Measurements from ENCODE around the gene SUDS3.
"Not testable (repeated sequence)": the region's sequence is repeated elsewhere in the genome, so short reads cannot be mapped to it uniquely, and the experiment has no call there.

The SUDS3 gene

GRCh38 chr12:118397708-118398440, 21.5 kb downstream of the SUDS3 start:
- DNase-seq (ENCODE audit: low read depth in 2 of 2): no peak

GRCh38 chr12:118398524-118398923, 22.2 kb downstream of the SUDS3 start:
- no peak for DNase-seq (ENCODE audit: low read depth in 2 of 2)

DNA sequence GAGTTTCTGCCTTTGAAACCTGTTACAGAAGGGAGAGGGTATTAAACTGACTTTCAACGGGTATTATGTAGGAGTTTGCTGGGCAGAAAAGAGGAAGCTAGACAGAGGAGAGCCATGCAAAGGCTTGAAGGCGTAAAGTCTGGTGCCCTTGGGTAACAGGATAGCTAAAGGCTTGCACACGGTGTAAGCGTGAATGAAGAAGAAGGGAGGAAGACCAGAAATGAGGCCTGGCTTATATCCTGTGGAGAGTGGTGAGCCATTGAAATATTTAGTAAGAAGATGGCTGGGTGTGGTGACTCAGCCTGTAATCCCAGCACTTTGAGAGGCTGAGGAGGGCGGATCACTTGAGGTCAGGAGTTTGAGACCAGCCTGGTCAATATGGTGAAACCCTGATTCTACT, 22.6 kb downstream of the SUDS3 start:
- no peak for DNase-seq (ENCODE audit: low read depth in 2 of 2)

- DNase-seq (ENCODE audit: low read depth in 2 of 2): no peak
Measured at GRCh38 chr12:118402251-118402650, 25.9 kb downstream of the SUDS3 start.

- DNase-seq (ENCODE audit: low read depth in 2 of 2): peak in 1 of 2 donors; percentile 10
Measured at GRCh38 chr12:118404876-118405521, 28.6 kb downstream of the SUDS3 start.

GRCh38 chr12:118408241-118408640, 31.9 kb downstream of the SUDS3 start:
- DNase-seq (ENCODE audit: low read depth in 2 of 2): not testable (repeated sequence)

GRCh38 chr12:118409834-118410233, 33.5 kb downstream of the SUDS3 start:
- DNase-seq (ENCODE audit: low read depth in 2 of 2): no peak

DNA sequence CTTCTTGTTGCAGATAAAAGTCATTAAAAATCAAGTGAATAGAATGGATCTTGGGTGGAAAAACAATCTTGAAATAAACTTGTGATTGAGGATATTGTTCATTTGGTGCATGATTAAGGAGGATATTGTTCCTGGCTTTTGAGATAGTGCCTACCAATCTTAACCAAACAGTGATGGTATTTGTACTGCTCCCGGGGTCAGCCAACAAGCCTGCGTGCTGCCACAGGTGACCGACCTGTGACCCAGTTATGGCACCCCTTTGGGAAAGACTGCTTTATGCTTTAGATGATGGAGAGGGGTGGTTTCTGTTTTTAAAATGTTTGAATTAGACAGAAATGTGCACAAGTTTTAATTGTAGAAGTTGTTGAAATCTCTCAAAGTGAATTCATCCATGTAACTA, 41.6 kb downstream of the SUDS3 start:
- DNase-seq (ENCODE audit: low read depth in 2 of 2): no peak

- DNase-seq (ENCODE audit: low read depth in 2 of 2): no peak
Measured at GRCh38 chr12:118418385-118419057, 42.2 kb downstream of the SUDS3 start.

DNA sequence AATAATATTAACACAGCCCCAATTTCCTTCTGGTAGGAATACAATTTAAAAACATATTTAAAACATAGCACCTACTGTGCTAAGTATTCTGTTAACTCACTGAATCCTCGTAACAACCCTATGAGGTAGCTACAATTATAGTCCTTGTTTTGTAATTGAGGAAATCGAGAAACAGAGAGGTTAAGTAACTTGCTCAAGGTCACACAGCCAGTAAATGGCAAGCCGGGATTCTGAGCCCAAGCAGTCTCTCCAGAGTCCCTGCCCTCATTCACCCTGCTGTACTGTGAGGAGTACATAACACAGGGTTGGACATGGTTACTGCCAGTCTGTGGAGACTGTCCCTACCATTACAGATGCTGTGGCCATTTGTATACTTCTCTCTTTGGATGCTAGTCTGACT, 44.3 kb downstream of the SUDS3 start:
- no peak for DNase-seq (ENCODE audit: low read depth in 2 of 2)

DNA sequence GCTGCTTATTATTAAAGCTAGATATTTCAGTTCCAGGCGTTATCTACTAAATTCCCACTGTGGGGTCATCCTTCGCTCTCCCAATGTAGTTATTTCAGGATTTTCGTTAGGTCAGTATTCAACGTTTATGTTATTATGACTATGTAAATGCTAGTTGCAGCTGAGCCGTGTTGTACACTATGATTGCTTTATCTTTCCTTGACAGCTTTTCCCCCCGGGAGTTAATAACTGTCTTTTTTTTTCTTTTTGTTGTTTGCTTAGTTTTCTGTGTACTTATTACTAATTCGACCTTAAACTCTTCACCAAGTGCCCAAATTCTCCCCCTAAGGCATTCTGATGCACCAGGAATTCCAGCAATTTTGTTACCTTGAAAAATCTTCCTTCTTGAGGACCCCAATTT, 48.5 kb downstream of the SUDS3 start:
- no peak for DNase-seq (ENCODE audit: low read depth in 2 of 2)

DNA sequence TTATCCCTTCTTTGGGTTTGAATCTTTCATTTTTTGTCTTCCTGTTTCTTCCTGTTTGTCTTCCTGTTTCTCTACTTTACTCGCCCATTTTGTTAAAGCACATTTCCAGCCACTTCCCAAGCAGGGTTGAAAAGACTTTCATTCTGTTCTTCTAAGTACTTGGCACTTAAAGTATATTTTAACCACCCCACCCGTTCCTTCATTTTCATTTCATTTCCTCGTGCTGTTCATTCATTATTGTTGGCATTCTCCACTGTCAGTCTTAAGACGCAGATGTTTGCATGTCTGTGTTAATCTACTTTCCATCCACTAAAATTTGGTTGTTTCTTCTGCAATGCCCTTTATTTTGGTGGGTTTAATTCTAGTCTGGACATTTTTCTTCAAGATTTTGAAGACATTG, 49.0 kb downstream of the SUDS3 start:
- no peak for DNase-seq (ENCODE audit: low read depth in 2 of 2)

DNA sequence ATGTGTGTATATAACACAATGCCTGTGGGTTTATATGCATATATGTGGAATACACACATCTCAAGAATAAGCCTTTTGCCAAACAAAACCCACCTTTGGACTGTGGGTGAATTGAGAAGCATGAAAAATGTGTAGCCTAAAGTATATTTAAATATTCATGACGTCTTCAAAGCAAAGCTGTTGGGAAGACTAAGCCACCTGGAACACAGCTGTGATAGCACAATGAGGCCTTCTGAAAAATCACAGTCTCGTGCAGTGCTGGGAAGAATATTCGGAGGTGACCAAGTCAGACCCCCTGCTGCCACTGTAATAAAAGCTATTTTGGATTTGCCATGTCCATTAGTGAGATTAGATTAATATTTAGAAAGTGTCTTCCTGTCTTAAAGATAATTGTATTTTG, 51.5 kb downstream of the SUDS3 start:
- DNase-seq (ENCODE audit: low read depth in 2 of 2): no peak

DNA sequence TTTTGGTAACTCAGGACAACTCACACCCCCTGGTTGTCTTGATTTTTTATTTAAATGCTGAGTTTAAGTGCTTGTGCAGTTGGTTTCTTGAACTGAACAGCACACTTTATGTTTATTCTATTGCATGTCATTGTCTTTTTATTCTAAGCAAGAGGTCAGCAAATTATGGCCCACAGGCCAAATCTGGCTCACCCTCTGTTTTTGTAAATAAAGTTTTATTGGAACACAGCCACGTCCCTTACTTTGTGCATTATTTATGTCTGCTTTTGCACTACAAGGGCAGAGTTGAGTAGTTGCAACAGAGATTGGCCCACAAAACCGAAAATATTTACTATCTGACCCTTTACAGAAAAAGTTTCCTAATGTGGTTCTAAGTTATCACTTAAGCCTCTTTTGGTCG, 52.3 kb downstream of the SUDS3 start:
- no peak for DNase-seq (ENCODE audit: low read depth in 2 of 2)

GRCh38 chr12:118429688-118430383, 53.5 kb downstream of the SUDS3 start:
- DNase-seq (ENCODE audit: low read depth in 2 of 2): no peak

DNA sequence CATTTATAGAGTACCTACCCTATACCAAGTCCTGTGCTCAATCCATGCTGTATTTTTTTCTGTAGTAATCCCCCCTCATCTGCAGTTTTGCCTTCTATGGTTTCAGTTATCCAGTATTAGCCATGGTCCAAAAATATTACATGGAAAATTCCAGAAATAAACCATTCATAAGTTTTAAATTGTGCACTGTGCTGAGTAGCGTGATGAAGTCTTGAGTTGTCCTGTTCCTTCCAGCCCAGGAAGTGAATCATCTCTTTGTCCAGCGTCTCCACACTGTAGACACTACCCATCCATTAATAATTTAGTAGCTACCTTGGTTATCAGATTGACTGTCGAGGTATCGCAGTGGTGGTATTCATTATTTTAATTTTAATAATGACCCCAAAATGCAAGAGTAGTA, 54.2 kb downstream of the SUDS3 start:
- DNase-seq (ENCODE audit: low read depth in 2 of 2): no peak

- DNase-seq (ENCODE audit: low read depth in 2 of 2): no peak
Measured at GRCh38 chr12:118432812-118433545, 56.6 kb downstream of the SUDS3 start.

DNA sequence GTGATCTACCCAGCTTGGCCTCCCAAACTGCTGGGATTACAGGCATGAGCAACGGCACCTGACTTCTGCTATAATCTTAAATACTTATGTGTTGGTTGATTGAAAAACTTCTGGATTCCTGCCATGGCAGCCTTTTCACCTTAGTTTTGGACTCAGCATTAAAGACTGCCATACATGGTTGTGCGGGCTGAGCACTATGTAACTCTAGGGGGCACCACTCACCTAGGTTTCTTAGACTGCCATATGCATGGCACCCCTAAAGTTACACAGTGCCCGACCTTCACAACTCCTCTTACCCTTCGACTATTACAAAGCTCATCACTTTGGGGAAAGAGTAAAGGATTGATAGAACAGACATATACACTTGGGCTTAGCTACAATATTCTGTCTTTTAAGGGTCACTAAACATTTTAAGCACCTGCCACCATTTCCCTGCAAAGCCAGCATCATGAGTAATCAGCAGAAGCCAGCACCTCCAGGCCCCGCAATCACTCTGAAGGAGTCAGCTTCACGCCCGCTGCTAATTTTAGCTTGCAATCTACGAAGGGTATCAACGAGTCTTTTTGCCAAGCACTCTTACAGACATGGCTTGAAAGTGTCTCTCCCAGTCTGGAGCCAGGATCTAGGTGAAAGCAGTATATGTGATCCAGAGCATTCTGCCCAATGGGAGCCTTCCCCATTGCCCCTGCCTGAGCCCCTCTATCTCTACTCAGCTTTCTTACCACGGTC, 59.8 kb downstream of the SUDS3 start:
- no peak for DNase-seq (ENCODE audit: low read depth in 2 of 2)

DNA sequence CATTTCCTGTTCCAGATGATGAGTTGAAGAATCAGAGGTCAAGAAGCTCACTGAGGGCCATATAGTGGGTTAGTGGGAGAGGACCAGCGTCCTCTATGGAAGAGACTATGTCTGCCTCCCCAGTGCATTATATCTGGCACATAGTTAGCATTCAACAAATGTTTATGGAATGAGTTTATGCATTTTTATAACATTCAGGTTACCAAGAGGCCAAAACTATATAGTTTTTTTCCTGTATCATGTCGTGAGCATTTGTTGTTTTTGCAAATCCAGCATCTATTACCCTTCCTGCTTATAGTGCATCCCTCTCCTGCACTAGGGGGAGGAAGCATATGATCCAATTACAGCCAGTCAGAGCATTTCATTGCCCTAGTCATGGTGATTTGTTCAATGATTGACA, 60.6 kb downstream of the SUDS3 start:
- DNase-seq (ENCODE audit: low read depth in 2 of 2): no peak

GRCh38 chr12:118439068-118439467, 62.7 kb downstream of the SUDS3 start:
- no peak for DNase-seq (ENCODE audit: low read depth in 2 of 2)

DNA sequence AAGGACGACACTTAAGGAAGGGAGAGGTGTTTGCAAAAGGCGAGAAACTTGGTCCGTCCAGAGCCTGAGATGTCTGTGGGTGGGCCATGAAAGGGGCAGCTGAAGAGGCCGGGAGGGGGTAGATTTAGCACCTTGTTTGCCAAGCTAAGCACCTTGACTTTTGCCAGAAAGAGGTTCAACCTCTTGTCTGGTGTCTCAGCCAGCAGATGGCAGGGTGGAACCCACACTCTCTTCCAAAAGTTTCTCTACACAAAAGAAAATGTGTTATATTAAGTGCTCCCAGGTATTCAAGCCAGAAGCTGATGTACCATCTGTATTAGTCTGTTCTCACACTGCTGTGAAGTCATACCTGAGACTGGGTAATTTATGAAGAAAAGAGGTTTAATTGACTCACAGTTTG, 69.9 kb downstream of the SUDS3 start:
- DNase-seq (ENCODE audit: low read depth in 2 of 2): no peak
